ENCODE results near the gene KCTD3.

KCTD3 gene

GRCh38 chr1:215530401-215530984, 36.6 kb upstream of the KCTD3 start:
- Histone ChIP-seq H3K4me1 (ENCODE audit: control insufficient read depth in 2 of 2, insufficient read depth in 2 of 2, low read length in 2 of 2) (no peaks in the 10 kb centered on the region), H3K9me3 (ENCODE audit: control insufficient read depth in 2 of 2, low read length in 2 of 2) (no peaks in the 10 kb centered on the region), H3K36me3 (ENCODE audit: control insufficient read depth in 2 of 2, insufficient read depth in 2 of 2, low read length in 2 of 2) (no peaks in the 10 kb centered on the region), H3K27me3 (ENCODE audit: control insufficient read depth in 2 of 2, insufficient read depth in 2 of 2, low read length in 2 of 2) (no peaks in the 10 kb centered on the region), H3K9ac (ENCODE audit: low read depth in 1 of 2, low read length in 2 of 2) (no peak overlapping the region), H3K4me3 (ENCODE audit: low read length in 2 of 2) (no peak overlapping the region), H3K27ac (ENCODE audit: low read depth in 2 of 2, low read length in 2 of 2) (no peak overlapping the region)

GRCh38 chr1:215539803-215540570, 27.1 kb upstream of the KCTD3 start:
- H3K27ac ChIP-seq (ENCODE audit: low read depth in 2 of 2, low read length in 2 of 2) = no peak overlapping the region
- H3K9ac ChIP-seq (ENCODE audit: low read depth in 1 of 2, low read length in 2 of 2) = no peak overlapping the region
- H3K4me3 ChIP-seq (ENCODE audit: low read length in 2 of 2) = no peak overlapping the region
- H3K4me1 ChIP-seq (ENCODE audit: control insufficient read depth in 2 of 2, insufficient read depth in 2 of 2, low read length in 2 of 2) = no peaks in the 10 kb centered on the region
- H3K36me3 ChIP-seq (ENCODE audit: control insufficient read depth in 2 of 2, insufficient read depth in 2 of 2, low read length in 2 of 2) = no peaks in the 10 kb centered on the region
- no peaks in the 10 kb centered on the region for H3K9me3 ChIP-seq (ENCODE audit: control insufficient read depth in 2 of 2, low read length in 2 of 2)
- no peaks in the 10 kb centered on the region for H3K27me3 ChIP-seq (ENCODE audit: control insufficient read depth in 2 of 2, insufficient read depth in 2 of 2, low read length in 2 of 2)

DNA sequence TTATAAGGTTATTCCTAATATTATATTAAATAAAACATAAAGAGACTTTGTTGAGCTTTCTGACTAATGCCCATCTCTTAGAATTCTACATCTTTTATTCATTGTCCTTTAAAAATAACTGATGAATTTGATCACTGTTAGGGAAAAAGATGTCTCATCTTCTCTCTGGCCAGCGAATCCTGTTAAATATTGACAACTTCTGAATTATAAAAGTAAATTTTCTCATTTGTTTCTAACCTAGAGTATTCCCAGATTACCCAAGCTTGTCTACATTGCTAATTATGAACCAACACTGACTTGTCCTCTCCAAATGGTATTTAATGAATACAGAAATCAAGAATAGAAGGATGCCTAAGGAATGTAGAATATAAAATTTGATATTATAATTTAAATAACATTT, 24.8 kb upstream of the KCTD3 start:
- no peaks in the 10 kb centered on the region for H3K4me1 ChIP-seq (ENCODE audit: control insufficient read depth in 2 of 2, insufficient read depth in 2 of 2, low read length in 2 of 2)
- H3K27ac ChIP-seq (ENCODE audit: low read depth in 2 of 2, low read length in 2 of 2) = no peak overlapping the region
- H3K9me3 ChIP-seq (ENCODE audit: control insufficient read depth in 2 of 2, low read length in 2 of 2) = no peaks in the 10 kb centered on the region
- no peaks in the 10 kb centered on the region for H3K27me3 ChIP-seq (ENCODE audit: control insufficient read depth in 2 of 2, insufficient read depth in 2 of 2, low read length in 2 of 2)
- H3K36me3 ChIP-seq (ENCODE audit: control insufficient read depth in 2 of 2, insufficient read depth in 2 of 2, low read length in 2 of 2) = no peaks in the 10 kb centered on the region
- no peak overlapping the region for H3K4me3 ChIP-seq (ENCODE audit: low read length in 2 of 2)
- no peak overlapping the region for H3K9ac ChIP-seq (ENCODE audit: low read depth in 1 of 2, low read length in 2 of 2)

DNA sequence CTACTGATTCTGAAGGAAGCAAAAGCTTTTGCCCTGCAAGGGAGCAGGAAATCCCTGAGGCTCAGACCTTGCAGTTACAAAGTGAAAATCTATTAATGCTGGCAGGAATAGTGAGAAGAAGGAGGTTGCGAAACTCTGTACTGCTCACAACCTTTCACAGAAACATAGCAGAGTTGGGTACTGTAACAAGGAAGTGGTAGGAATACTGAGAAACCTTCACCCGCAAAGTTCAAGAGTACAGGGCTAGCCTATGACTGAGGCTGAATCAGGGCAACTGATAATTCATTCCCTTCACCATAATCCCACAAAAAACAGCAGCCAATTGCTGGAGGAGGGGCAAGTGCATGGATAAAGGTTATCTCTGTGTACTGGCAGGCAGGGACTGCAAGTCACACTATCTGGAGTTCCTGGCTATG, 23.9 kb upstream of the KCTD3 start:
- Histone ChIP-seq H3K27ac (ENCODE audit: low read depth in 2 of 2, low read length in 2 of 2) (no peak overlapping the region), H3K9me3 (ENCODE audit: control insufficient read depth in 2 of 2, low read length in 2 of 2) (no peaks in the 10 kb centered on the region), H3K27me3 (ENCODE audit: control insufficient read depth in 2 of 2, insufficient read depth in 2 of 2, low read length in 2 of 2) (no peaks in the 10 kb centered on the region), H3K9ac (ENCODE audit: low read depth in 1 of 2, low read length in 2 of 2) (no peak overlapping the region), H3K4me1 (ENCODE audit: control insufficient read depth in 2 of 2, insufficient read depth in 2 of 2, low read length in 2 of 2) (no peaks in the 10 kb centered on the region), H3K4me3 (ENCODE audit: low read length in 2 of 2) (no peak overlapping the region), H3K36me3 (ENCODE audit: control insufficient read depth in 2 of 2, insufficient read depth in 2 of 2, low read length in 2 of 2) (no peaks in the 10 kb centered on the region)

DNA sequence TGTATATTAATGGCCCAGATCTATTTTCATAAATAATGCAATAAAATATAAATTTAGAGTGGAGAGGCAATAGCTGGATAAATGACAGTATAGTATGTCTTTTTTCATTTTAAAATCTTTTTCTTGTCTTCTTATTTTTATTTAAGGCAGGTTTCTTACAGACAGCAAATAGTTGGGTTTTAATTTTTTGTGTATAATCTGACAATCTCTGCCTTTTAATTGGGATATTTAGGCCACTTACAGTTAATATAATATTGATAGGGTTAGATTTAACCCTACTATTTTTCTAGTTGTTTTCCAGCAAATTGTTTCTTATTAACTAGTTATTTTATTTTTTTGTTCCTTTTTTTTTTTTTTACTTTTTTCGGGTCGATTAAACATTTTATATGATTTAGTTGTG, 23.3 kb upstream of the KCTD3 start:
- no peaks in the 10 kb centered on the region for H3K9me3 ChIP-seq (ENCODE audit: control insufficient read depth in 2 of 2, low read length in 2 of 2)
- no peak overlapping the region for H3K4me3 ChIP-seq (ENCODE audit: low read length in 2 of 2)
- H3K9ac ChIP-seq (ENCODE audit: low read depth in 1 of 2, low read length in 2 of 2) = no peak overlapping the region
- H3K27ac ChIP-seq (ENCODE audit: low read depth in 2 of 2, low read length in 2 of 2) = no peak overlapping the region
- H3K36me3 ChIP-seq (ENCODE audit: control insufficient read depth in 2 of 2, insufficient read depth in 2 of 2, low read length in 2 of 2) = no peaks in the 10 kb centered on the region
- no peaks in the 10 kb centered on the region for H3K4me1 ChIP-seq (ENCODE audit: control insufficient read depth in 2 of 2, insufficient read depth in 2 of 2, low read length in 2 of 2)
- H3K27me3 ChIP-seq (ENCODE audit: control insufficient read depth in 2 of 2, insufficient read depth in 2 of 2, low read length in 2 of 2) = no peaks in the 10 kb centered on the region

GRCh38 chr1:215544566-215544965, 22.5 kb upstream of the KCTD3 start:
- Histone ChIP-seq H3K9ac (ENCODE audit: low read depth in 1 of 2, low read length in 2 of 2) (no peak overlapping the region), H3K36me3 (ENCODE audit: control insufficient read depth in 2 of 2, insufficient read depth in 2 of 2, low read length in 2 of 2) (no peaks in the 10 kb centered on the region), H3K9me3 (ENCODE audit: control insufficient read depth in 2 of 2, low read length in 2 of 2) (no peaks in the 10 kb centered on the region), H3K4me3 (ENCODE audit: low read length in 2 of 2) (no peak overlapping the region), H3K27me3 (ENCODE audit: control insufficient read depth in 2 of 2, insufficient read depth in 2 of 2, low read length in 2 of 2) (no peaks in the 10 kb centered on the region), H3K27ac (ENCODE audit: low read depth in 2 of 2, low read length in 2 of 2) (no peak overlapping the region), H3K4me1 (ENCODE audit: control insufficient read depth in 2 of 2, insufficient read depth in 2 of 2, low read length in 2 of 2) (no peaks in the 10 kb centered on the region)

DNA sequence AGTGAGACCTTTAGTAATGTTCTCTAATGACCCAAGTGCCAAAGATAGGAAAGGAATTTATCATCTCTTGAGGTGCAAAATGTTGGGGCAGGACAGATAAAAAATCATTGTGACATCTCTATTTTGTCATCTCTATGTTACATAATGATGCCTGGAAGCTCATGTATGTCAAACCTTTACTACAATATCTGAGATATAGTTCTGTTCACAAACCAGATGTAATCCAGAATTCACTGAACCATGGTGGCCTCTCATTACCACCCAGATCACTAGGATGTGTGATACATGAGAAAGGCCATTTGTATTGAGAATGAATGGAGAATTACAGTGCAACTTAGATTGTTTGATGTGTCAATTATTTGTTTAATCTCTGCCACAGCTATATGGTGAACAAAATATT, 22.0 kb upstream of the KCTD3 start:
- Histone ChIP-seq H3K9me3 (ENCODE audit: control insufficient read depth in 2 of 2, low read length in 2 of 2) (no peaks in the 10 kb centered on the region), H3K36me3 (ENCODE audit: control insufficient read depth in 2 of 2, insufficient read depth in 2 of 2, low read length in 2 of 2) (no peaks in the 10 kb centered on the region), H3K9ac (ENCODE audit: low read depth in 1 of 2, low read length in 2 of 2) (no peak overlapping the region), H3K27me3 (ENCODE audit: control insufficient read depth in 2 of 2, insufficient read depth in 2 of 2, low read length in 2 of 2) (no peaks in the 10 kb centered on the region), H3K27ac (ENCODE audit: low read depth in 2 of 2, low read length in 2 of 2) (no peak overlapping the region), H3K4me3 (ENCODE audit: low read length in 2 of 2) (no peak overlapping the region), H3K4me1 (ENCODE audit: control insufficient read depth in 2 of 2, insufficient read depth in 2 of 2, low read length in 2 of 2) (no peaks in the 10 kb centered on the region)

GRCh38 chr1:215547011-215547410, 20.1 kb upstream of the KCTD3 start:
- Histone ChIP-seq H3K4me3 (ENCODE audit: low read length in 2 of 2) (no peak overlapping the region), H3K9ac (ENCODE audit: low read depth in 1 of 2, low read length in 2 of 2) (no peak overlapping the region), H3K27ac (ENCODE audit: low read depth in 2 of 2, low read length in 2 of 2) (no peak overlapping the region), H3K36me3 (ENCODE audit: control insufficient read depth in 2 of 2, insufficient read depth in 2 of 2, low read length in 2 of 2) (no peaks in the 10 kb centered on the region), H3K4me1 (ENCODE audit: control insufficient read depth in 2 of 2, insufficient read depth in 2 of 2, low read length in 2 of 2) (no peaks in the 10 kb centered on the region), H3K27me3 (ENCODE audit: control insufficient read depth in 2 of 2, insufficient read depth in 2 of 2, low read length in 2 of 2) (no peaks in the 10 kb centered on the region), H3K9me3 (ENCODE audit: control insufficient read depth in 2 of 2, low read length in 2 of 2) (no peaks in the 10 kb centered on the region)

GRCh38 chr1:215551806-215552205, 15.3 kb upstream of the KCTD3 start:
- H3K27ac ChIP-seq (ENCODE audit: low read depth in 2 of 2, low read length in 2 of 2) = no peak overlapping the region
- H3K27me3 ChIP-seq (ENCODE audit: control insufficient read depth in 2 of 2, insufficient read depth in 2 of 2, low read length in 2 of 2) = no peaks in the 10 kb centered on the region
- no peaks in the 10 kb centered on the region for H3K9me3 ChIP-seq (ENCODE audit: control insufficient read depth in 2 of 2, low read length in 2 of 2)
- H3K4me3 ChIP-seq (ENCODE audit: low read length in 2 of 2) = no peak overlapping the region
- H3K36me3 ChIP-seq (ENCODE audit: control insufficient read depth in 2 of 2, insufficient read depth in 2 of 2, low read length in 2 of 2) = no peaks in the 10 kb centered on the region
- no peaks in the 10 kb centered on the region for H3K4me1 ChIP-seq (ENCODE audit: control insufficient read depth in 2 of 2, insufficient read depth in 2 of 2, low read length in 2 of 2)
- H3K9ac ChIP-seq (ENCODE audit: low read depth in 1 of 2, low read length in 2 of 2) = no peak overlapping the region

DNA sequence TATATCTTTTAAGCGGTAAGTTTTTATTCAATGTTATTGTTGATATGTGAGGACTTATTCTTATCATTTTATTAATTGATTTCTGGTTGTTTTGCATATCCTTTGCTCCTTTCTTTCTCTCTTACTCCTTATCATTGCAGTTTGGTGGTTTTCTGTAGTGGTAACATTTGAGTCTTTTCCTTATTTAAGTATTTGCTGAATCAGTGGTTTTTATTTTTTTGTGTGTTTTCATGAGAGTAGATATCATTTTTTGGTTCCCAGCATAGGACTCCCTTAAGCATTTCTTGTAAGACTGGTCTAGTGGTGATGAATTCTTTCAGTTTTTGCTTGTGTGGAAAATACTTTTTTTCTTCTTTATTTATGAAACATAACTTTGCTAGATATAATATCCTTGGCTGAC, 12.2 kb upstream of the KCTD3 start:
- H3K27ac ChIP-seq (ENCODE audit: low read depth in 2 of 2, low read length in 2 of 2) = no peak overlapping the region
- H3K9me3 ChIP-seq (ENCODE audit: control insufficient read depth in 2 of 2, low read length in 2 of 2) = no peaks in the 10 kb centered on the region
- no peaks in the 10 kb centered on the region for H3K4me1 ChIP-seq (ENCODE audit: control insufficient read depth in 2 of 2, insufficient read depth in 2 of 2, low read length in 2 of 2)
- H3K36me3 ChIP-seq (ENCODE audit: control insufficient read depth in 2 of 2, insufficient read depth in 2 of 2, low read length in 2 of 2) = no peaks in the 10 kb centered on the region
- H3K27me3 ChIP-seq (ENCODE audit: control insufficient read depth in 2 of 2, insufficient read depth in 2 of 2, low read length in 2 of 2) = no peaks in the 10 kb centered on the region
- H3K9ac ChIP-seq (ENCODE audit: low read depth in 1 of 2, low read length in 2 of 2) = no peak overlapping the region
- H3K4me3 ChIP-seq (ENCODE audit: low read length in 2 of 2) = no peak overlapping the region
